NCI-H345 treated with DMSO at 0.1 percent for 48 hours (cell line): ENCODE results near the gene HSPA1L.
A peak's percentile ranks its signal among the peaks of the same experiment; 100 is the strongest.
"Not testable (repeated sequence)": the region's sequence is repeated elsewhere in the genome, so short reads cannot be mapped to it uniquely, and the experiment has no call there.

ENCODE experiments used
- DNase-seq: peaks from one replicate; lab custom pipeline; 2025; ENCODE audit not compliant: unreplicated experiment; lab: John Stamatoyannopoulos, UW

HSPA1L gene

GRCh38 chr6:31815025-31815838, at the start of gene HSPA1L, which contains the start of gene HSPA1A:
Gene HSPA1L, minus strand, starts transcription at chr6:31815283. Its CDS starts 3,311 bp downstream, at chr6:31811972.
Gene HSPA1A, plus strand, starts transcription at chr6:31815543. Its CDS starts 214 bp downstream, at chr6:31815757.
- peak; percentile 95 for DNase-seq

- DNase-seq: no peak
Observed at GRCh38 chr6:31864818-31865204, 49.7 kb upstream of the HSPA1L start.

GRCh38 chr6:31864123-31864562, 49.1 kb upstream of the HSPA1L start:
- DNase-seq: not testable (repeated sequence)

- DNase-seq: peak; percentile 99
Observed at GRCh38 chr6:31862344-31863235, 47.5 kb upstream of the HSPA1L start, which contains the start of gene NEU1. Gene NEU1, minus strand, starts transcription at chr6:31862821. Its CDS starts 45 bp downstream, at chr6:31862776.

GRCh38 chr6:31861919-31862343, 46.8 kb upstream of the HSPA1L start:
- no peak for DNase-seq

- DNase-seq: no peak
Observed at GRCh38 chr6:31861150-31861549, 46.1 kb upstream of the HSPA1L start.

GRCh38 chr6:31860349-31860748, 45.3 kb upstream of the HSPA1L start:
- DNase-seq: no peak

GRCh38 chr6:31859923-31860322, 44.8 kb upstream of the HSPA1L start:
- DNase-seq: no peak

GRCh38 chr6:31858707-31859106, 43.6 kb upstream of the HSPA1L start:
- DNase-seq: no peak

GRCh38 chr6:31857774-31858173, 42.7 kb upstream of the HSPA1L start:
- not testable (repeated sequence) for DNase-seq

- not testable (repeated sequence) for DNase-seq
Observed at GRCh38 chr6:31851980-31852718, 37.1 kb upstream of the HSPA1L start.

GRCh38 chr6:31851485-31851832, 36.4 kb upstream of the HSPA1L start:
- DNase-seq: no peak

GRCh38 chr6:31850765-31851484, 35.8 kb upstream of the HSPA1L start:
- DNase-seq: no peak

- DNase-seq: no peak
Observed at GRCh38 chr6:31847276-31847978, 32.3 kb upstream of the HSPA1L start.

GRCh38 chr6:31844507-31844906, 29.4 kb upstream of the HSPA1L start:
- DNase-seq: no peak

GRCh38 chr6:31842053-31842452, 27.0 kb upstream of the HSPA1L start:
- no peak for DNase-seq

- DNase-seq: not testable (repeated sequence)
Observed at GRCh38 chr6:31839779-31840126, 24.7 kb upstream of the HSPA1L start.

GRCh38 chr6:31838968-31839367, 23.9 kb upstream of the HSPA1L start:
- DNase-seq: no peak

GRCh38 chr6:31838114-31838553, 23.1 kb upstream of the HSPA1L start:
- not testable (repeated sequence) for DNase-seq
